Panc1 (cell line): Measurements from ENCODE around the gene BCL2L2. TPM values are rescaled to one million over a fixed set of nuclear protein-coding genes. Genes with fewer than 3 reads are reported as not detected.

Experiments used
- ATAC-seq: fragments of 200-7000 bp; cut with Tn5 transposase; 2 replicates; pipeline ENCODE4 v1.9.1; 2020; ENCODE audit warnings: mild to moderate bottlenecking, moderate library complexity
- BruUV-seq: library from RNA; stranded (reverse); fragments of 400-500 nt; replicated peaks from 2 replicates; lab custom pipeline; 2021; lab: Mats Ljungman, UMichigan
- CTCF ChIA-PET: fragments of 300-600 bp; sonication (Branson Sonifier 250); formaldehyde crosslinking; loops from one replicate; lab custom pipeline; 2022; ENCODE audit warnings: antibody characterized with exemption; lab: Charles Lee
- POLR2A ChIA-PET: fragments of 300-600 bp; sonication (Branson Sonifier 250); formaldehyde crosslinking; loops from one replicate; lab custom pipeline; 2022; ENCODE audit warnings: antibody characterized with exemption; lab: Charles Lee
- DNase-seq: peaks from one replicate; pipeline ENCODE4 v3.0.0-alpha.2; 2010; ENCODE audit warnings: low read depth, low spot score
- H3K27ac ChIP-seq: 2 replicates; pipeline ENCODE4 v1.5.1; 2011; ENCODE audit warnings: mild to moderate bottlenecking, low read length, inconsistent platforms
- H3K27me3 ChIP-seq: fragments of 200-500 bp; sonication (Bioruptor generic); 2 replicates; pipeline ENCODE4 v1.6.0; 2014; ENCODE audit warnings: low read length, inconsistent platforms; ENCODE audit not compliant: control insufficient read depth, insufficient read depth
- H3K36me3 ChIP-seq: fragments of 200-500 bp; sonication (Bioruptor generic); 2 replicates; pipeline ENCODE4 v1.5.1; 2014; ENCODE audit warnings: inconsistent platforms, mild to moderate bottlenecking, low read length, moderate library complexity; ENCODE audit not compliant: control insufficient read depth, insufficient read depth
- H3K4me1 ChIP-seq: 2 replicates; pipeline ENCODE4 v1.5.1; 2011; ENCODE audit warnings: inconsistent platforms, mild to moderate bottlenecking, low read length, moderate library complexity; ENCODE audit not compliant: control insufficient read depth, insufficient read depth
- H3K4me3 ChIP-seq, 2 experiments: 2 replicates each; pipeline ENCODE4 v1.5.1; 2011 to 2012; ENCODE audit warnings: low read depth in 2 of 2, low read length in 2 of 2, mild to moderate bottlenecking in 2 of 2, inconsistent platforms in 1 of 2, moderate library complexity in 1 of 2
- H3K9me3 ChIP-seq: fragments of 200-500 bp; sonication (Bioruptor generic); 2 replicates; pipeline ENCODE4 v1.5.1; 2014; ENCODE audit warnings: low read depth, mild to moderate bottlenecking, inconsistent platforms, low read length, moderate library complexity; ENCODE audit not compliant: control insufficient read depth, insufficient read depth
- CTCF ChIP-seq: fragments of 450-650 bp; IDR thresholded peaks from 2 replicates; pipeline ENCODE4 v1.5.1; 2017; ENCODE audit warnings: mild to moderate bottlenecking
- POLR2AphosphoS5 ChIP-seq: IDR thresholded peaks from 2 replicates; pipeline ENCODE4 v1.6.1; 2012; ENCODE audit warnings: mild to moderate bottlenecking, low read depth, low read length, moderate library complexity
- REST ChIP-seq, 2 experiments: IDR thresholded peaks; 2 replicates each; pipeline ENCODE4 v1.6.1; 2011 to 2012; ENCODE audit warnings: low read depth in 2 of 2, control low read depth in 1 of 2, low read length in 1 of 2, mild to moderate bottlenecking in 1 of 2, moderate library complexity in 1 of 2; ENCODE audit not compliant: insufficient read depth in 1 of 2
- SIN3A ChIP-seq: IDR thresholded peaks from 2 replicates; pipeline ENCODE4 v1.6.1; 2012; ENCODE audit warnings: low read depth, mild to moderate bottlenecking, low read length, moderate library complexity, borderline replicate concordance; ENCODE audit not compliant: insufficient read depth
- TCF7L2 ChIP-seq: IDR thresholded peaks from 2 replicates; pipeline ENCODE4 v1.6.1; 2011; ENCODE audit warnings: mild to moderate bottlenecking, low read depth, low read length, inconsistent platforms
- in situ Hi-C: cut with HindIII; loops from 2 replicates; pipeline ENCODE4 v1.10.0; 2016; ENCODE audit warnings: low sequenced_read_pairs, low pct_unique_long_range_greater_than_20kb
- intact Hi-C: fragments of 100-400 bp; cut with micrococcal nuclease; formaldehyde crosslinking; loops from one replicate; pipeline ENCODE4 v1.10.0; 2022; ENCODE audit not compliant: unreplicated experiment
- total RNA-seq: library from RNA; stranded (reverse); gene quantifications from one replicate; pipeline ENCODE4 v1.2.1, GENCODE V29; 2021; ENCODE audit not compliant: unreplicated experiment

The BCL2L2 gene
- total RNA-seq, 1 experiment from 2014 or later: 18.9 TPM

GRCh38 chr14:23356662-23357061 lies 50.0 kb downstream of the BCL2L2 start:
- CTCF ChIA-PET: no interaction called here
- POLR2A ChIA-PET: no interaction called here
- BruUV-seq: no TSS peak

GRCh38 chr14:23357261-23357660 lies 50.6 kb downstream of the BCL2L2 start:
- Histone ChIP-seq H3K27me3 (peaks cover 11% of the 10 kb centered on the region), H3K9me3 (no peaks in the 10 kb centered on the region), H3K36me3 (no peaks in the 10 kb centered on the region), H3K4me3 (no peak overlapping the region), H3K4me1 (no peaks in the 10 kb centered on the region), H3K27ac (no peak overlapping the region)
- POLR2A ChIA-PET: no interaction called here
- no peak for ATAC-seq
- in situ Hi-C loops: no loop called here
- BruUV-seq: no TSS peak
- no peak for DNase-seq
- intact Hi-C loops: no loop called here
- TF ChIP-seq TCF7L2: no peak
- TF ChIP-seq POLR2AphosphoS5: no peak
- TF ChIP-seq REST (IDR thresholded peaks at IDR 0.05; ENCODE audit: insufficient read depth in 1 of 2, low read depth in 2 of 2, low read length in 1 of 2): no peak
- CTCF ChIA-PET: no interaction called here

More at GRCh38 chr14:23356662-23357061, 50.0 kb downstream of the BCL2L2 start:
- TF ChIP-seq SIN3A: no peak
- TF ChIP-seq CTCF: no peak
- TF ChIP-seq TCF7L2: no peak
- TF ChIP-seq REST (IDR thresholded peaks at IDR 0.05; ENCODE audit: insufficient read depth in 1 of 2, low read depth in 2 of 2, low read length in 1 of 2): no peak
- no peak for TF ChIP-seq POLR2AphosphoS5
- Histone ChIP-seq H3K27me3 (peaks cover 11% of the 10 kb centered on the region), H3K9me3 (no peaks in the 10 kb centered on the region), H3K27ac (no peak overlapping the region), H3K4me1 (no peaks in the 10 kb centered on the region), H3K4me3 (no peak overlapping the region), H3K36me3 (no peaks in the 10 kb centered on the region)
- intact Hi-C loops (no loop called here), in situ Hi-C loops (no loop called here)
- DNase-seq (no peak), ATAC-seq (no peak)
